ENCODE data around the gene MCF2L.

MCF2L gene

DNA sequence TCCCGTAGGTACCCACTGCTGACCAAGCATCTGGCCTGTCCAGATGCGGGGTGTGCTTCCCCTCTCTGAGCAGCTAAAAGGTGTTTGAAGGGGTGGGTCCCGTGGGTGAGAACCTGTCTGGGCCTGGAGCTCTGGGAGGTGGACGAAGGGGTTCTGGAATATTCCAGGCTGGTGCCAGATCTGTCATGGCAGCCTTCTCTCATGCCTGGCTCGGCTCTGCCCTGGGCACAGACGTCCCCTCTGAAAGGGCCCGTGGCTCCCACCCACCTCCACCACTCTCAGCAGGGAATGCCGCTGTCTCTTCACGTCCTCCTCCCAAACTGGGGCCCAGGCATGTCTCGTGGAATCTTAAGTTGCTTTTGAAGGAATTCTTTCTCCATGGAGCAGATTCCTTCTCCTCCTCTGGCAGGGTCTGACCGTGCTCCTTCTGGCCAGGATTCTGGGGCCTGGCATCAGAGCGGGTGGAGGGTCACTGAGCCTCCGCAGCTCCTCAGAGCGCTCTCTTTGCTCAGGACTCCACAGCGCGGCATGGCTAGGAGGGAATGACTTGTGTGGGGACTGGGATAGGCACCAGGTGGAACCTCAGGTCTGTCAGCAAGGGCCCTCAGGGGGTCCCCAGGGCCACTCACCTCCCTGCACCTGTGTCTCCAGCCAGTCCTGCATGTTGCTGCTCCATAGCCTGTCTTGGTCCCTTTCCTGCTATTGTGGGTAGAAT lies 5.9 kb upstream of the MCF2L start:
- in situ Hi-C loops (cut with MboI; ENCODE audit: low sequenced_read_pairs) = no loop called here

GRCh38 chr13:112963641-112964040 lies 5.4 kb upstream of the MCF2L start:
- in situ Hi-C loops (cut with MboI; ENCODE audit: low sequenced_read_pairs) = no loop called here

DNA sequence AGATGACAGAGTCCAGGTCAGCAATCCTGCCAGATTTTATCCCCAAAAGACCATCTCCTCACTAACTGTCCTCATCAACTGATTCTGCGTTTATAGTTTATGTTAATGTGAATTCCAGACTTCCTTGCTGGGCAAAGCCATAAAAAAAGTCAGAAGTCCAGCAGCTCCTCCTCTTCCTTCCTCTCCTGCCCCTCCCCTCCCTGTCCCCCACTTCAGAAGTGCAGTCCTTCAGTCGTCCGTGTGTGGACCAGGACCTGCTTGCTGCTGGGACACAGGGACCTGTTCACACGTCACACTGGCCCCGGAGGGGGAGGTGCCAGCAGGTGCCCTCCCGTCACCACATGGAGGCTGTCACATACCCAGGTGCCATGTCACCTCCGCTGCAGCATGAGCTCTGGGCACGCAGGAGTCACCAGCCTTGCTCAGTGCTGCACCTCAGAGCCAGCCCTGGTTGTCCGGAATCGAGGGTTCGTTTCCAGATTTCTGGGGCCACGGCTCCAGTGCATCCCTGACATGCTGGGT lies 4.0 kb upstream of the MCF2L start:
- in situ Hi-C loops (cut with MboI; ENCODE audit: low sequenced_read_pairs) = no loop called here

- in situ Hi-C loops (cut with MboI; ENCODE audit: low sequenced_read_pairs) = no loop called here
These were observed 3.4 kb upstream of the MCF2L start for GRCh38 chr13:112965573-112966115.

- in situ Hi-C loops (cut with MboI; ENCODE audit: low sequenced_read_pairs) = no loop called here
These were observed 2.2 kb upstream of the MCF2L start for GRCh38 chr13:112966776-112967175.

DNA sequence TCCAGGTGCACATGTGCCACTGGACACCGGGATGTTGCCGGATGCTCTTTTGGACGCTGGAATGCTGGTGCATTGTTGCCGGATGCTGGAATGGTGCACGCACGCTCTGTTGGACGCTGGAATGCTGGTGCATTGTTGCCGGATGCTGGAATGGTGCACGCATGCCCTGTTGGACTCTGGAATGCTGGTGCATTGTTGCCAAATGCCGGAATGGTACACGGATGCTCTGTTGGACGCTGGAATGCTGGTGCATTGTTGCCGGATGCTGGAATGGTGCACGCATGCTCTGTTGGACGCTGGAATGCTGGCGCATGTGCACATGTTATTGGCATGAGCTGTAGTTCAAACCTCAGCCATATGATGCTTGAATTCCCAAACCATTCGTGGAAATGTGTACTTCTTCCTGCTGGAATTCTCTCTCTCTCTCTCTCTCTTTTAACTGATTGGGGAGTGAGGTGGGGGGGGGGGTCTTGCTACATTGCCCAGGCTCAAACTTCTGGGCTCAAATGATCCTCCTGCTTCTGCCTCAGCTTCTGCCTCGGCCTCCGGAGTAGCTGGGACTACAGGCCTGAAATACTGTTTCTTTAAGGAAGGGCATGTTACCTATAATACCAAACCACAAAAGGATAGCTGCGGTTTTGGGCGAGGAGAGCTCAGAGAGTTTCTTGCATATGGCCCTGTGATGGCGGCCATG lies 1.2 kb upstream of the MCF2L start:
- in situ Hi-C loops (cut with MboI; ENCODE audit: low sequenced_read_pairs) = no loop called here

DNA sequence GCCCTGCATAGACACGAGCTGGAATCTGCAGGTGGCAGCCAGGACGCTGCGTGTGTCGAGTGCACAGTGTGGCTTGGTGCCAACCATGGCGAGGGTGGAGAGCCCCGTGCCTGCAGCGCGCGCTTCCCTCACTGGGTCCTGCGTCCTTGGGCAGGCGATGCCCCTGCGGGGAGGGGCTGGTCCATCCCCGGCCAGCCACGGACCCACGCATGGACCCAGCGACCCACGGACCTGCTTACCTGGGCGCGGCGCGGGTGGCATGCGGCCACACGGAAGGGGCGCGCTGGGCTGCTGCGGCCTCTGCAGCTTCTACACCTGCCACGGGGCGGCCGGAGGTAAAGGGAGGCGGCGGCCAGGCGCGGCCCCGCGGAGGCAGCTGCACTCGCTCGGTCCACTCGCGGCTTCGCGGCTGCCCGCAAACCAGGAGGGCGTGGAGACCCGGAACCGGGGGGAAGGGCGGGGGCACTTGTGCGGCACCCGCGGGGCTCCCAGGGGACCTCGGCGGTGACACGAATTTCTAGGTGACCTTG lies 569 bp upstream of the MCF2L start:
- in situ Hi-C loops (cut with MboI; ENCODE audit: low sequenced_read_pairs) = no loop called here

- in situ Hi-C loops (cut with MboI; ENCODE audit: low sequenced_read_pairs) = no loop called here
These were observed 801 bp downstream of the MCF2L start for GRCh38 chr13:112969692-112970338.

- in situ Hi-C loops (cut with MboI; ENCODE audit: low sequenced_read_pairs) = no loop called here
These were observed 1.7 kb downstream of the MCF2L start for GRCh38 chr13:112970552-112971287.

- in situ Hi-C loops (cut with MboI; ENCODE audit: low sequenced_read_pairs) = no loop called here
These were observed 2.3 kb downstream of the MCF2L start for GRCh38 chr13:112971288-112971643.

DNA sequence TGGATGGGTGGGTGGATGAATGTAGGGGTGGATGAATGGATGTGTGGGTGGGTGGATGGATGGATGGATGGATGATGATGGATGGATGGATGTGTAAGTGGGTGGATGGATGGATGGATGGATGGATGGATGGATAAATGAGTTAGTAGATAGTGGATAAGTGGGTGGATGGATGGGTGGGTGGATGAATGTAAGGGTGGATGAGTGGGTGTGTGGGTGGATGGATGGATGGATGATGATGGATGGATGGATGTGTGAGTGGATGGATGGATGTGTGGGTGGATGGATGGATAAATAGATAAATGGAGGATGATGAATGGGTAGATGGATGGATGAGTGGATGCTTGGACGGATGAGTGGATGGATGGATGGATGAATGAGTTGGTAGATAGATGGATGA lies 3.2 kb downstream of the MCF2L start:
- in situ Hi-C loops (cut with MboI; ENCODE audit: low sequenced_read_pairs) = no loop called here

GRCh38 chr13:112972867-112973576 lies 4.0 kb downstream of the MCF2L start:
- in situ Hi-C loops (cut with MboI; ENCODE audit: low sequenced_read_pairs) = no loop called here

- in situ Hi-C loops (cut with MboI; ENCODE audit: low sequenced_read_pairs) = no loop called here
These were observed 4.5 kb downstream of the MCF2L start for GRCh38 chr13:112973577-112973951.

GRCh38 chr13:112974125-112974524 lies 5.1 kb downstream of the MCF2L start:
- in situ Hi-C loops (cut with MboI; ENCODE audit: low sequenced_read_pairs) = no loop called here

DNA sequence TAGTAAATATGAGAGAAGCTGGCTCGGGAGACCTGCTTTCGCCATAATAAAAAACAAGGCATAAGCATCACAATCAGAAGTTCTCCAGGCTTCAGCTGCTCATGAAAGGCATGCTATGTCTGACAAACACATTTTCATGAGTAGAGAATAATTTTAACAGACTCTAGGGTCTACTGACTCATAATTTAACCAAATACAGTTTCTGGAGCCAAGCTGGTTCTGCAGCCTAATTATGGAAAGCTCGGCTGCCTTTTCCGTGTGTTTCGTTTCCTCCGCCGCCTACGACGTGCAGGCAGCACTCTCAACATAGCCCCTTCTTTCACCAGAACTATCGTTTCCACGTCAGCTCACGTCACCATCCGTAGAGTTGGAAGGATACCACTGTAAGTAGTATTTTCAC lies 5.7 kb downstream of the MCF2L start:
- in situ Hi-C loops (cut with MboI; ENCODE audit: low sequenced_read_pairs) = no loop called here

DNA sequence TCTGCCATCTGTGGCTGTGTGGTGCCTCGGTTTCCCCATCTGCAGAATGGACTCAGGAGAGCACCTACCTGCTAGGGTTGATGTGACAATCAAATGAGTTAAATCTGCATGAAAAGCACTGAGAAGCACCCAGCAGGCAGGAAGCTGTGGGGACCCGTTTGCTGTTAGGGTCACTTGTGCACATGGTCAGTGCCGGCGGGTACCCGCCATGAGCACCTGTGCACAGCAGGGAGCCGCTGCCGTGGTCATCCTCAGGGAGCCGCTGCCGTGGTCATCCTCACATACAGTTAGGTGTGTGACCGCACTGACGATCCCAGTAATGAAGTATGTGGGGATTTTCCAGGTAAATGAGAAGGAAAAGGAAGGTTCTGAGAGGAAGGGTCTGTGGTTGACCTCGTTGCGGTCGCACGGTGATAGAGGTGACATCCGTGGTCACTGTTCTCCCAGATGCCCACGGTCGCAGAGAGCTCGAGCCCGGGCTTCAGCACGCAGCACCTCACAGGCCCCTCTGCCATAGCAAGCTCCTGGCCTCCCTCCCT lies 6.5 kb downstream of the MCF2L start:
- in situ Hi-C loops (cut with MboI; ENCODE audit: low sequenced_read_pairs) = no loop called here

DNA sequence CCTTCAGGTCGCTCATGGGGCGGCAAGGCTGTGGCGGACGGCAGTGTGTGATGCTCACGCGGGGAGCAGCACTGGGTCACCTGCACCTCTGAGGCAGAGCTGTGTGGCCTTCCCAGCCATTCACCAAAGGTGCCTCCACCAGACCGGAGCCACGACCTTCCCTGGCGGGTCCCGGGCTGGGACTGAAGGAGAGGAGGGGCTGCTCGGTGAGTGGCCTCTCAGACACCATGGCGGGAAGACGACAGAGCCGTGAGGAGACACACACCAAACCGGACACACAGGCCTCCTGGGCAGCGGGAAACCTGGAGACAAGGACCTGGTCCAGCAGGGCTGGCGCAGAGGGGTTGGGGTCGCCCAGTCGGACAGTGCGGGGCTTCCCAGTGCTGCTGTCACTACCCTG lies 7.5 kb downstream of the MCF2L start:
- in situ Hi-C loops (cut with MboI; ENCODE audit: low sequenced_read_pairs) = no loop called here

GRCh38 chr13:112977091-112977490 lies 8.1 kb downstream of the MCF2L start:
- in situ Hi-C loops (cut with MboI; ENCODE audit: low sequenced_read_pairs) = no loop called here

DNA sequence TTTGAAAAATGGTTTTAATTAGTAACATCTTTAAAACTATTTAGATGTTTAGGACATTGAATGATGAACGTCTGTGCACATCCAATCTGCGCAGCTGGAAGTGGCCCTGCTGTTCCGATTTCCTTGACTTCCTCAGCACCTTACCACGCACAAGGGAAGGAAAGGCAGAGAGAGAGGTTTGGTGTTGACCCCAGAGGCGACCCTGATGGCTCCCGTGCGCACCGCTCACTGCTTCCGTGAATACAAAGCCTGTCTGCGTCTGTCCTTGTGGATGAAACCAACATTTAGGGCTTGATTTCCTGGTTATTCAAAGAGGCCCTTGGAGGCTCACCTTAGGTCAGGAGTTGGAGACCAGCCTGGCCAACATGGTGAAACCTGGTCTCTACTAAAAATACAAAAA lies 8.5 kb downstream of the MCF2L start:
- in situ Hi-C loops (cut with MboI; ENCODE audit: low sequenced_read_pairs) = no loop called here
